ENCODE measurements around the gene FHIP2A.

Gene FHIP2A

GRCh38 chr10:114802177-114802576 is 19.4 kb upstream of the FHIP2A start:
- H3K4me3 ChIP-seq (ENCODE audit: low read depth, low read length), result no peak overlapping the region
- TF ChIP-seq, protein P1, sequence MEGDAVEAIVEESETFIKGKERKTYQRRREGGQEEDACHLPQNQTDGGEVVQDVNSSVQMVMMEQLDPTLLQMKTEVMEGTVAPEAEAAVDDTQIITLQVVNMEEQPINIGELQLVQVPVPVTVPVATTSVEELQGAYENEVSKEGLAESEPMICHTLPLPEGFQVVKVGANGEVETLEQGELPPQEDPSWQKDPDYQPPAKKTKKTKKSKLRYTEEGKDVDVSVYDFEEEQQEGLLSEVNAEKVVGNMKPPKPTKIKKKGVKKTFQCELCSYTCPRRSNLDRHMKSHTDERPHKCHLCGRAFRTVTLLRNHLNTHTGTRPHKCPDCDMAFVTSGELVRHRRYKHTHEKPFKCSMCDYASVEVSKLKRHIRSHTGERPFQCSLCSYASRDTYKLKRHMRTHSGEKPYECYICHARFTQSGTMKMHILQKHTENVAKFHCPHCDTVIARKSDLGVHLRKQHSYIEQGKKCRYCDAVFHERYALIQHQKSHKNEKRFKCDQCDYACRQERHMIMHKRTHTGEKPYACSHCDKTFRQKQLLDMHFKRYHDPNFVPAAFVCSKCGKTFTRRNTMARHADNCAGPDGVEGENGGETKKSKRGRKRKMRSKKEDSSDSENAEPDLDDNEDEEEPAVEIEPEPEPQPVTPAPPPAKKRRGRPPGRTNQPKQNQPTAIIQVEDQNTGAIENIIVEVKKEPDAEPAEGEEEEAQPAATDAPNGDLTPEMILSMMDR (IDR thresholded peaks at IDR 0.05; ENCODE audit: control insufficient read depth, extremely low read depth, insufficient read depth), result no peak
- no peak for DNase-seq (ENCODE audit: low read depth)

DNA sequence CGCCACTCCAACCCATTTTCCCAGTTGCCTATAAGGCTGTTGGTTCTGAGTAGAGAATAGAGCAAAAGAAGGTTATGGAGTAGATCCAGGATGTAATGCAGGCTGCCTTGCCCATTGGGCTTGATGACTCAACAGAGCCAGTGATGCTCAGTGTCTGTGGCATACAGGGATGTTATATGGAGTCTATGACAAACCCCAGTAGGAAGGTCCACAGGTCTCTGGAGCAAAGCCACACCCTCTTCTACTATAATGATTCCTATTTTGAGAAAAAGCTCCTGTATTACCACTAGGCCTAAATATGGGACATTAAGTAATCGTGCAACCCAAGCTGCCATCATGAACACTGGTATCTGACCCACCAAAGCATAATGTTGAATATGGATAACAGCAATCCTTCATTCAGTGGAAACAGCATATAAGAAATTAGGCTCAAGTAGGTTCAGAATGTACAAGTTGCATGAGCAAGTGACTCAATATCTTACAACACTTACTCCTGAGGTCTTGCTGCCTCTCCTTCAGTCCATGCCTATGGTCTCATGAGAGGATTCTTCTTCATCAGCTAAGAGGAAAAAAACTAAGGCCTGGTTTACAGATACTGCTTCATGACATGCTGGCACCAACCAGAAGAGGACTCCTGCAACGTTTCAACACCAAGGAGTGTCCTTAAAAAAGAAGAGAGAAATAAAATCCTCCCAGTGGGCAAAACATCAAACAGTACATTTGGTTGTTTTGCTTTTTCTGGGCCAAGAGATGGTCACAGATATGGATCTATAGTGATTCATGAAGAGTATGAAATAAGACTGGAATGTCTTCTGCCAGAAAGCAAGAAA is 14.8 kb upstream of the FHIP2A start:
- no peak for DNase-seq (ENCODE audit: low read depth)
- TF ChIP-seq, protein P1 (IDR thresholded peaks at IDR 0.05; ENCODE audit: control insufficient read depth, extremely low read depth, insufficient read depth), result no peak
- H3K4me3 ChIP-seq (ENCODE audit: low read depth, low read length), result no peak overlapping the region

DNA sequence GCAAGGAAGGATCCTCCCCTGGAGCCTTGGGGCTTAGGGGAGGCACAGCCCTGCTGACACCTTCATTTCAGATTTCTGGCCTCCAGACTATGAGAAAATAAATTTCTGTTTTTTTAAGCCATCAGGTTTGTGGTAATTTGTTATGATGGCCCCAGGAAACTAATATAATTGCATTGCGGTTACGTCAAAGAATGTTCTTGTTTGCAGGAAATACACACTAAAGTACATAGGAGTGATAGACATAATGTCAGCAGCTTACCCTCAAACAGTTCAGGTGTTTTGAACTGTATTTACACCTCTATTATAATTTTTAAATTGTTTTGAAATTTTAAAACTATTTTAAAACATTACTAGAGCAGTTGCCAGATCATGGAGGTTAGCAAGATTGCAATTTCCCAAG is 12.6 kb upstream of the FHIP2A start:
- no peak overlapping the region for H3K4me3 ChIP-seq (ENCODE audit: low read depth, low read length)
- TF ChIP-seq, protein P1 (IDR thresholded peaks at IDR 0.05; ENCODE audit: control insufficient read depth, extremely low read depth, insufficient read depth), result no peak
- no peak for DNase-seq (ENCODE audit: low read depth)

- H3K4me3 ChIP-seq (ENCODE audit: low read depth, low read length), result no peak overlapping the region
- TF ChIP-seq, protein P1 (IDR thresholded peaks at IDR 0.05; ENCODE audit: control insufficient read depth, extremely low read depth, insufficient read depth), result no peak
- no peak for DNase-seq (ENCODE audit: low read depth)
Observed at GRCh38 chr10:114810926-114811325, 10.7 kb upstream of the FHIP2A start.

DNA sequence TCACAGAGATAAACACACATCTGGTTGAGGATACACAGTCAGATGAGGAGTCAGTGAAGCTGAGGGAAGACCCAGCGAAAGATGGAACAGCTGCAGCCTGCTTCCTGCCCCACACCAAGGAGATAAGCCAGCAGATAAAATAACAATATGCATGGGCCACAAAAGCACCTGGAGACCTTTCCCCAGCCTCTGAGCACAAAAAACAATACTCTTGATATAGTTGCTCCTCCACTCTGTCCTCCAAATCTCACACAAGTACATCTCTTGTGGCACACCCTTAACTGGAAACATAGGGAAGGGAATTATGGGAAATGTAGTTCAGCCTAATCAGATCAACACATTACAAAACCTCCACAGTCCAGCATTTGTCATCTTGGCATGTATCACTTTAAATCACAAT is 9.7 kb upstream of the FHIP2A start:
- TF ChIP-seq, protein P1 (IDR thresholded peaks at IDR 0.05; ENCODE audit: control insufficient read depth, extremely low read depth, insufficient read depth), result no peak
- no peak overlapping the region for H3K4me3 ChIP-seq (ENCODE audit: low read depth, low read length)
- DNase-seq (ENCODE audit: low read depth), result no peak

DNA sequence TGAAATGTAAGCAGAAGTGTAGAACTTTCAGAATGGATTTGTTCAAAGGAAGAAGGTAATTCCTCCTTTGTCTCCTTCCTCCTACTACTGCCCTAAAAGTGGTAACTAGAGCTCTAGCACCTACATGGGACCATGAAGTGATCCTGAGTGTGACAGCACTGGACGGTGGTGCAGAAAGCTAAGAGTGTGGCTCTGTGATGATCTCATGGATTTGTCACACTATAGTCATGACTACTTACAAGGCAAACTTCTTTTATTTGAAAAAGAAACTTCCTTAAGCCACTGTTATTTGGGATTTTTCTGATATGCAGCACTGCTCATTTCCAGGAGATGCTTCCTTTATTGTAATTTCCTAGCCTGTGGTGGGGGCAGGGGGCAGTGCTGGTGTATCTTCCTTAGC is 5.8 kb upstream of the FHIP2A start:
- TF ChIP-seq, protein P1 (IDR thresholded peaks at IDR 0.05; ENCODE audit: control insufficient read depth, extremely low read depth, insufficient read depth), result no peak
- no peak for DNase-seq (ENCODE audit: low read depth)
- H3K4me3 ChIP-seq (ENCODE audit: low read depth, low read length), result no peak overlapping the region

DNA sequence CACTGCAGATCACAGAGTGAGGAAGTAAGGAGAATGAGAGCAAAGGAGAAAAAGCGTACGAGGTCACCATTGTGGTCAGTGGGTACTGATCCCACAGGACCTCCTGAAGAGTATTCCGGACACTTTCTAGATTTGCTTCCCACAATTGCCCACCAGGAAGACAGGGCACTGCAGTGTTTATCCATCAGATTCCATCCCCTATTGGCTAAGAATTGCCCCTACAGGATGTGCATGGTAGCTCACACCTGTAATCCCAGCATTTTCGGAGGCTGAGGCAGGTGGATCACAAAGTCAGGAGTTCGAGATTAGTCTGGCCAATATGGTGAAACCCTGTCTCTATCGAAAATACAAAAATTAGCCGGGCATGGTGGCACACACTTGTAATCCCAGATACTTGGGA is 5.3 kb upstream of the FHIP2A start:
- DNase-seq (ENCODE audit: low read depth), result no peak
- no peak overlapping the region for H3K4me3 ChIP-seq (ENCODE audit: low read depth, low read length)
- TF ChIP-seq, protein P1 (IDR thresholded peaks at IDR 0.05; ENCODE audit: control insufficient read depth, extremely low read depth, insufficient read depth), result no peak
